ENCODE measurements around the gene RABAC1. TPM values are rescaled to one million over a fixed set of nuclear protein-coding genes. Genes with fewer than 3 reads are reported as not detected.
A peak's percentile ranks its signal among the peaks of the same experiment; 100 is the strongest.

Gene RABAC1
- total and polyA plus RNA-seq, 9 of the 15 experiments (the other 6 are each of a cell fraction or from before 2014, with no cell fraction given): 2.4 to 28.1 (median 9.3) TPM

GRCh38 chr19:41951686-41952172, 7.4 kb downstream of the RABAC1 start (continued):
- TF ChIP-seq ARID4B (CRISPR knock-in tag; IDR thresholded peaks at IDR 0.05) (no peak), TSHZ1 (CRISPR knock-in tag; IDR thresholded peaks at IDR 0.05) (no peak), VEZF1 (CRISPR knock-in tag; IDR thresholded peaks at IDR 0.05) (peak; percentile 26; the same call in 1 of the 2 replicates), NBN (IDR thresholded peaks at IDR 0.05; ENCODE audit: low read depth) (0 out of 2 replicates have a peak, but pooled peaks have one; percentile 57), KLF16 (IDR thresholded peaks at IDR 0.05) (0 out of 2 replicates have a peak, but pooled peaks have one; percentile 34), HDAC2 (IDR thresholded peaks at IDR 0.05) (0 out of 2 replicates have a peak, but pooled peaks have one; percentile 43), E2F6 (IDR thresholded peaks at IDR 0.05; ENCODE audit: borderline replicate concordance in 1 of 2, extremely low read depth in 1 of 2, insufficient read depth in 1 of 2, insufficient read length in 1 of 2, low read depth in 1 of 2, low read length in 1 of 2, poor library complexity in 1 of 2, severe bottlenecking in 1 of 2) (no peak), HMGN3 (IDR thresholded peaks at IDR 0.05; ENCODE audit: borderline replicate concordance, extremely low read depth, insufficient read length, low read depth, low read length) (no peak), ATF7 (IDR thresholded peaks at IDR 0.05) (0 out of 2 replicates have a peak, but pooled peaks have one; percentile 24), DEAF1 (CRISPR knock-in tag; IDR thresholded peaks at IDR 0.05) (peak; percentile 62; the same call in 1 of the 2 replicates), JUND (IDR thresholded peaks at IDR 0.05; ENCODE audit: borderline replicate concordance, low read depth, low read length) (0 out of 2 replicates have a peak, but pooled peaks have one; percentile 28), JUND (tag; IDR thresholded peaks at IDR 0.05; ENCODE audit: borderline replicate concordance, low read depth, low read length) (no peak), ARNT (IDR thresholded peaks at IDR 0.05) (no peak), OTX1 (CRISPR knock-in tag; IDR thresholded peaks at IDR 0.05) (0 out of 2 replicates have a peak, but pooled peaks have one; percentile 40), ZNF408 (CRISPR knock-in tag; IDR thresholded peaks at IDR 0.05; ENCODE audit: low read depth) (no peak)
